Gastroesophageal sphincter (tissue), 3 donors: Measurements from ENCODE around the gene TMEM235.

Source experiments
- CTCF ChIP-seq, 4 experiments: fragments of 200-600 bp in 2 of 4; fragments of 450-650 bp in 2 of 4; sonication (generic) in 1 of 4; IDR thresholded peaks; one replicate each; pipeline ENCODE4 v1.5.1; 2017 to 2019; ENCODE audit warnings: antibody characterized with exemption in 4 of 4, mild to moderate bottlenecking in 2 of 4, moderate library complexity in 2 of 4
- POLR2A ChIP-seq, 2 donors: fragments of 450-650 bp; IDR thresholded peaks; one replicate each; pipeline ENCODE4 v1.6.1; 2017; ENCODE audit warnings: antibody characterized with exemption in 2 of 2, mild to moderate bottlenecking in 2 of 2, moderate library complexity in 1 of 2

GRCh38 chr17:78266231-78266631 is 34.8 kb downstream of the TMEM235 start:
- TF ChIP-seq CTCF (IDR thresholded peaks at IDR 0.05), result no peak
- TF ChIP-seq POLR2A (IDR thresholded peaks at IDR 0.05), result no peak
